Brain microvascular endothelial cell (primary cell): Measurements from ENCODE around the gene TRAPPC12.

Source experiments
- DNase-seq: peaks from one replicate; pipeline ENCODE4 v3.0.0-alpha.2; 2020
- H3K27ac ChIP-seq: fragments of 250-450 bp; sonication (Bioruptor Pico); 2 replicates; pipeline ENCODE4 v1.5.1; 2020; ENCODE audit warnings: mild to moderate bottlenecking, moderate library complexity
- H3K27me3 ChIP-seq: fragments of 250-450 bp; sonication (Bioruptor Pico); replicated peaks from 2 replicates; pipeline ENCODE4 v1.5.1; 2020; ENCODE audit warnings: mild to moderate bottlenecking
- H3K36me3 ChIP-seq: fragments of 250-450 bp; sonication (Bioruptor Pico); replicated peaks from 2 replicates; pipeline ENCODE4 v1.5.1; 2020; ENCODE audit warnings: mild to moderate bottlenecking
- H3K4me3 ChIP-seq: 2 replicates; pipeline ENCODE4 v1.5.1; 2011; ENCODE audit warnings: low read depth, mild to moderate bottlenecking, control low read depth, low read length, moderate library complexity
- CTCF ChIP-seq: IDR thresholded peaks from 2 replicates; pipeline ENCODE4 v1.5.1; 2011; ENCODE audit warnings: low read depth, mild to moderate bottlenecking, moderate library complexity, low read length, control low read depth, inconsistent platforms; ENCODE audit errors: missing control alignments
- in situ Hi-C: cut with HindIII; loops from 2 replicates; pipeline ENCODE4 v1.10.0; 2017; ENCODE audit warnings: low sequenced_read_pairs, low pct_ligation_motif_present

The TRAPPC12 gene

GRCh38 chr2:3476321-3476984 is 97.0 kb downstream of the TRAPPC12 start:
- H3K36me3 ChIP-seq: peaks cover 11% of the 10 kb centered on the region
- TF ChIP-seq CTCF: no peak
- DNase-seq: no peak
- H3K4me3 ChIP-seq: no peak overlapping the region
- in situ Hi-C loops: no loop called here
- H3K27me3 ChIP-seq: no peaks in the 10 kb centered on the region
- H3K27ac ChIP-seq: no peak overlapping the region

- in situ Hi-C loops: no loop called here
- no peak for DNase-seq
- TF ChIP-seq CTCF: no peak
- Histone ChIP-seq H3K36me3 (peaks cover 11% of the 10 kb centered on the region), H3K27me3 (no peaks in the 10 kb centered on the region), H3K27ac (no peak overlapping the region), H3K4me3 (no peak overlapping the region)
Measured at GRCh38 chr2:3476985-3477327, 97.5 kb downstream of the TRAPPC12 start.

- Histone ChIP-seq H3K36me3 (peaks cover 11% of the 10 kb centered on the region), H3K4me3 (no peak overlapping the region), H3K27ac (no peak overlapping the region), H3K27me3 (no peaks in the 10 kb centered on the region)
- no peak for TF ChIP-seq CTCF
- in situ Hi-C loops: no loop called here
- no peak for DNase-seq
Measured at GRCh38 chr2:3478846-3479385, 99.4 kb downstream of the TRAPPC12 start.

- Histone ChIP-seq H3K27ac (no peak overlapping the region), H3K36me3 (peaks cover 11% of the 10 kb centered on the region), H3K4me3 (no peak overlapping the region), H3K27me3 (no peaks in the 10 kb centered on the region)
- TF ChIP-seq CTCF: no peak
- in situ Hi-C loops: no loop called here
- DNase-seq: no peak
Measured at GRCh38 chr2:3479430-3480320, 100.2 kb downstream of the TRAPPC12 start.

GRCh38 chr2:3480352-3481010 is 101.0 kb downstream of the TRAPPC12 start:
- TF ChIP-seq CTCF: no peak
- Histone ChIP-seq H3K27ac (no peak overlapping the region), H3K27me3 (no peaks in the 10 kb centered on the region), H3K4me3 (no peak overlapping the region), H3K36me3 (peaks cover 11% of the 10 kb centered on the region)
- in situ Hi-C loops: no loop called here
- no peak for DNase-seq
